Mesendoderm (in vitro differentiated cells): ENCODE data around the gene KCNQ1.

ENCODE experiments used
- DNase-seq: peaks from one replicate; pipeline ENCODE4 v3.0.0; 2013
- H2AK5ac ChIP-seq: 2 replicates; pipeline ENCODE4 v1.6.1; 2013; ENCODE audit warnings: low read length, inconsistent platforms
- H2BK120ac ChIP-seq: 2 replicates; pipeline ENCODE4 v1.6.1; 2013; ENCODE audit warnings: low read depth, mild to moderate bottlenecking, low read length, moderate library complexity, mixed read lengths
- H2BK15ac ChIP-seq: replicated peaks from 2 replicates; pipeline ENCODE4 v1.6.1; 2013; ENCODE audit warnings: low read depth, mild to moderate bottlenecking, moderate library complexity
- H2BK5ac ChIP-seq: 2 replicates; pipeline ENCODE4 v1.6.1; 2013; ENCODE audit warnings: low read length, inconsistent platforms
- H3K18ac ChIP-seq: 2 replicates; pipeline ENCODE4 v1.6.1; 2013; ENCODE audit warnings: mild to moderate bottlenecking, low read length, mixed read lengths
- H3K23ac ChIP-seq: one replicate; pipeline ENCODE4 v1.6.1; 2013; ENCODE audit warnings: low read length
- H3K27ac ChIP-seq: 2 replicates; pipeline ENCODE4 v1.5.1; 2013; ENCODE audit warnings: low read depth, mild to moderate bottlenecking, inconsistent platforms, low read length, moderate library complexity
- H3K27me3 ChIP-seq: 2 replicates; pipeline ENCODE4 v1.6.1; 2013; ENCODE audit warnings: low read length, control low read depth, mild to moderate bottlenecking, inconsistent platforms; ENCODE audit not compliant: insufficient read depth, poor library complexity
- H3K36me3 ChIP-seq: 2 replicates; pipeline ENCODE4 v1.6.1; 2013; ENCODE audit warnings: low read length, inconsistent platforms; ENCODE audit not compliant: control insufficient read depth, insufficient read depth
- H3K4ac ChIP-seq: one replicate; pipeline ENCODE4 v1.6.1; 2013; ENCODE audit warnings: low read depth, mild to moderate bottlenecking, low read length, moderate library complexity
- H3K4me1 ChIP-seq: 2 replicates; pipeline ENCODE4 v1.6.1; 2013; ENCODE audit warnings: low read depth, low read length, inconsistent platforms; ENCODE audit not compliant: control insufficient read depth
- H3K4me2 ChIP-seq: 2 replicates; pipeline ENCODE4 v1.6.1; 2013; ENCODE audit warnings: low read length
- H3K4me3 ChIP-seq: 2 replicates; pipeline ENCODE4 v1.5.1; 2013; ENCODE audit warnings: mild to moderate bottlenecking, low read length
- H3K56ac ChIP-seq: one replicate; pipeline ENCODE4 v1.6.1; 2013; ENCODE audit warnings: low read length
- H3K79me1 ChIP-seq: 2 replicates; pipeline ENCODE4 v1.6.1; 2013; ENCODE audit warnings: low read length, inconsistent platforms
- H3K79me2 ChIP-seq: 2 replicates; pipeline ENCODE4 v1.6.1; 2013; ENCODE audit warnings: mild to moderate bottlenecking, low read length; ENCODE audit not compliant: control insufficient read depth, insufficient read depth
- H3K9ac ChIP-seq: 2 replicates; pipeline ENCODE4 v1.6.1; 2013; ENCODE audit warnings: low read length, inconsistent platforms
- H4K5ac ChIP-seq: one replicate; pipeline ENCODE4 v1.6.1; 2013; ENCODE audit warnings: low read length
- H4K8ac ChIP-seq: one replicate; pipeline ENCODE4 v1.6.1; 2013; ENCODE audit warnings: low read depth, mild to moderate bottlenecking, control low read depth, low read length, moderate library complexity
- WGBS: extraction: QIAGEN DNeasy Blood & Tissue Kit; methylation state at CpG from one replicate; pipeline ENCODE4 v1.1.7; 2013; ENCODE audit warnings: low lambda C conversion rate, missing lambda C conversion rate; ENCODE audit not compliant: insufficient coverage; ENCODE audit errors: extremely low coverage; 5-methylcytosine and 5-hydroxymethylcytosine counted together

Gene KCNQ1

GRCh38 chr11:2755071-2755470, 310.3 kb downstream of the KCNQ1 start:
- no peak overlapping the region for H2BK15ac ChIP-seq
- no peak overlapping the region for H3K4ac ChIP-seq
- no peaks in the 10 kb centered on the region for H3K79me2 ChIP-seq
- H3K27me3 ChIP-seq: no peaks in the 10 kb centered on the region
- no peaks in the 10 kb centered on the region for H3K36me3 ChIP-seq
- H3K4me1 ChIP-seq: no peaks in the 10 kb centered on the region
- DNase-seq: no peak
- H3K56ac ChIP-seq: no peak overlapping the region
- H4K8ac ChIP-seq: no peak overlapping the region
- no CpG with 5 or more reads among the region's 8 CpGs for WGBS
- H3K4me2 ChIP-seq: no peak overlapping the region
- H2BK5ac ChIP-seq: no peak overlapping the region
- H3K18ac ChIP-seq: no peak overlapping the region
- no peak overlapping the region for H2AK5ac ChIP-seq
- no peak overlapping the region for H3K27ac ChIP-seq
- no peak overlapping the region for H3K4me3 ChIP-seq
- H3K9ac ChIP-seq: no peak overlapping the region
- no peak overlapping the region for H4K5ac ChIP-seq
- H2BK120ac ChIP-seq: no peak overlapping the region
- no peak overlapping the region for H3K23ac ChIP-seq
- no peaks in the 10 kb centered on the region for H3K79me1 ChIP-seq

GRCh38 chr11:2758751-2759150, 313.9 kb downstream of the KCNQ1 start:
- no peak for DNase-seq
- no peak overlapping the region for H3K4ac ChIP-seq
- no peak overlapping the region for H3K56ac ChIP-seq
- H2BK5ac ChIP-seq: no peak overlapping the region
- no peak overlapping the region for H2AK5ac ChIP-seq
- H3K23ac ChIP-seq: no peak overlapping the region
- H4K8ac ChIP-seq: no peak overlapping the region
- H3K4me1 ChIP-seq: no peaks in the 10 kb centered on the region
- H2BK120ac ChIP-seq: no peak overlapping the region
- H3K79me1 ChIP-seq: no peaks in the 10 kb centered on the region
- H3K79me2 ChIP-seq: no peaks in the 10 kb centered on the region
- H2BK15ac ChIP-seq: no peak overlapping the region
- H3K9ac ChIP-seq: no peak overlapping the region
- no peaks in the 10 kb centered on the region for H3K27me3 ChIP-seq
- no CpG with 5 or more reads among the region's 14 CpGs for WGBS
- no peak overlapping the region for H4K5ac ChIP-seq
- H3K27ac ChIP-seq: no peak overlapping the region
- no peak overlapping the region for H3K18ac ChIP-seq
- no peak overlapping the region for H3K4me3 ChIP-seq
- no peaks in the 10 kb centered on the region for H3K36me3 ChIP-seq
- no peak overlapping the region for H3K4me2 ChIP-seq

- no peak overlapping the region for H2BK120ac ChIP-seq
- H3K56ac ChIP-seq: no peak overlapping the region
- no peak overlapping the region for H3K23ac ChIP-seq
- no peaks in the 10 kb centered on the region for H3K4me1 ChIP-seq
- no peak overlapping the region for H3K9ac ChIP-seq
- H4K8ac ChIP-seq: no peak overlapping the region
- no peak overlapping the region for H3K4ac ChIP-seq
- DNase-seq: no peak
- no peak overlapping the region for H3K27ac ChIP-seq
- H3K36me3 ChIP-seq: no peaks in the 10 kb centered on the region
- no peak overlapping the region for H3K4me2 ChIP-seq
- no peak overlapping the region for H2AK5ac ChIP-seq
- H2BK15ac ChIP-seq: no peak overlapping the region
- no peak overlapping the region for H3K4me3 ChIP-seq
- WGBS: no CpG with 5 or more reads among the region's 17 CpGs
- H3K79me1 ChIP-seq: no peaks in the 10 kb centered on the region
- no peak overlapping the region for H2BK5ac ChIP-seq
- H3K18ac ChIP-seq: no peak overlapping the region
- no peaks in the 10 kb centered on the region for H3K79me2 ChIP-seq
- no peak overlapping the region for H4K5ac ChIP-seq
- H3K27me3 ChIP-seq: no peaks in the 10 kb centered on the region
Measured at GRCh38 chr11:2759228-2760195, 314.7 kb downstream of the KCNQ1 start.

- no peak overlapping the region for H2AK5ac ChIP-seq
- H2BK15ac ChIP-seq: no peak overlapping the region
- WGBS: no CpG with 5 or more reads among the region's 20 CpGs
Measured at GRCh38 chr11:2760196-2760871, 315.5 kb downstream of the KCNQ1 start.

GRCh38 chr11:2761131-2762030, 316.6 kb downstream of the KCNQ1 start:
- no peak overlapping the region for H2BK5ac ChIP-seq
- H2AK5ac ChIP-seq: no peak overlapping the region
- H3K4me2 ChIP-seq: no peak overlapping the region
- H2BK120ac ChIP-seq: no peak overlapping the region
- no peak overlapping the region for H3K4me3 ChIP-seq
- H2BK15ac ChIP-seq: no peak overlapping the region
- no peak overlapping the region for H3K9ac ChIP-seq
- no peaks in the 10 kb centered on the region for H3K79me2 ChIP-seq
- DNase-seq: no peak
- H3K4ac ChIP-seq: no peak overlapping the region
- no peaks in the 10 kb centered on the region for H3K79me1 ChIP-seq
- H4K8ac ChIP-seq: no peak overlapping the region
- H3K4me1 ChIP-seq: no peaks in the 10 kb centered on the region
- H3K23ac ChIP-seq: no peak overlapping the region
- no peak overlapping the region for H3K18ac ChIP-seq
- no CpG with 5 or more reads among the region's 33 CpGs for whole genome bisulfite sequencing
- no peaks in the 10 kb centered on the region for H3K27me3 ChIP-seq
- no peak overlapping the region for H4K5ac ChIP-seq
- no peak overlapping the region for H3K56ac ChIP-seq
- H3K27ac ChIP-seq: no peak overlapping the region
- no peaks in the 10 kb centered on the region for H3K36me3 ChIP-seq

More at GRCh38 chr11:2760196-2760871, 315.5 kb downstream of the KCNQ1 start:
- no peaks in the 10 kb centered on the region for H3K4me1 ChIP-seq
- no peak overlapping the region for H3K4ac ChIP-seq
- H3K79me2 ChIP-seq: no peaks in the 10 kb centered on the region
- no peak overlapping the region for H3K9ac ChIP-seq
- H3K18ac ChIP-seq: no peak overlapping the region
- no peak overlapping the region for H3K4me3 ChIP-seq
- no peak overlapping the region for H4K8ac ChIP-seq
- DNase-seq: no peak
- H3K27me3 ChIP-seq: no peaks in the 10 kb centered on the region
- no peak overlapping the region for H3K4me2 ChIP-seq
- no peak overlapping the region for H3K23ac ChIP-seq
- no peaks in the 10 kb centered on the region for H3K36me3 ChIP-seq
- no peak overlapping the region for H3K56ac ChIP-seq
- H4K5ac ChIP-seq: no peak overlapping the region
- no peak overlapping the region for H3K27ac ChIP-seq
- H3K79me1 ChIP-seq: no peaks in the 10 kb centered on the region
- no peak overlapping the region for H2BK5ac ChIP-seq
- H2BK120ac ChIP-seq: no peak overlapping the region
